Right atrium auricular region (tissue), 2 donors: ENCODE measurements around the gene SLX9. TPM values are rescaled to one million over a fixed set of nuclear protein-coding genes. Genes with fewer than 3 reads are reported as not detected.

Experiments used
- DNase-seq: peaks from one replicate; pipeline ENCODE4 v3.0.0-alpha.2; 2019; ENCODE audit warnings: low spot score
- H3K27ac ChIP-seq, 2 donors: fragments of 200-600 bp; sonication (generic); 1 replicate in 1 of 2; 2 replicates in 1 of 2; pipeline ENCODE4 v1.5.1; 2016 to 2019
- H3K27me3 ChIP-seq, 2 donors: fragments of 200-600 bp; sonication (generic); one replicate each; pipeline versions ENCODE4 v1.5.1 to v1.6.0; 2017 to 2019
- H3K36me3 ChIP-seq: fragments of 200-600 bp; sonication (generic); one replicate; pipeline ENCODE4 v1.5.1; 2016
- H3K4me1 ChIP-seq, 2 donors: fragments of 200-600 bp; sonication (generic); one replicate each; pipeline versions ENCODE4 v1.5.1 to v1.6.0; 2017 to 2019
- H3K4me3 ChIP-seq, 2 donors: fragments of 200-600 bp; sonication (generic); 1 replicate in 1 of 2; 2 replicates in 1 of 2; pipeline ENCODE4 v1.5.1; 2017 to 2019; ENCODE audit warnings: mild to moderate bottlenecking in 1 of 2, moderate library complexity in 1 of 2
- H3K9me3 ChIP-seq, 2 donors: fragments of 200-600 bp; sonication (generic); one replicate each; pipeline ENCODE4 v1.5.1; 2019
- CTCF ChIP-seq, 2 donors: fragments of 200-600 bp; sonication (generic); IDR thresholded peaks; one replicate each; pipeline ENCODE4 v1.5.1; 2019; ENCODE audit warnings: antibody characterized with exemption in 2 of 2
- total RNA-seq, 2 donors: library from RNA; depleted of rRNA; stranded (reverse); fragments of >200 nt; gene quantifications; one replicate each; pipeline ENCODE4 v1.1.0, GENCODE V29; 2016

The SLX9 gene
- total RNA-seq, 2 donors from 2014 or later = 15.9 to 18.8 TPM

GRCh38 chr21:45009616-45010015 is 69.8 kb downstream of the SLX9 start:
- no peak for DNase-seq
- no peak overlapping the region for H3K27ac ChIP-seq
- no peaks in the 10 kb centered on the region for H3K36me3 ChIP-seq
- H3K9me3 ChIP-seq = peaks cover 0 to 7% of the 10 kb centered on the region in 2 donors
- TF ChIP-seq CTCF (IDR thresholded peaks at IDR 0.05) = no peak
- H3K27me3 ChIP-seq = no peaks in the 10 kb centered on the region
- H3K4me3 ChIP-seq = no peak overlapping the region
- H3K4me1 ChIP-seq = peaks cover 0 to 18% of the 10 kb centered on the region in 2 donors

GRCh38 chr21:45010096-45010495 is 70.3 kb downstream of the SLX9 start:
- H3K4me1 ChIP-seq = peaks cover 0 to 18% of the 10 kb centered on the region in 2 donors
- DNase-seq = no peak
- no peak for TF ChIP-seq CTCF (IDR thresholded peaks at IDR 0.05)
- H3K9me3 ChIP-seq = peaks cover 0 to 7% of the 10 kb centered on the region in 2 donors
- H3K27ac ChIP-seq = no peak overlapping the region
- H3K4me3 ChIP-seq = no peak overlapping the region
- no peaks in the 10 kb centered on the region for H3K27me3 ChIP-seq
- H3K36me3 ChIP-seq = no peaks in the 10 kb centered on the region

GRCh38 chr21:45010860-45011259 is 71.0 kb downstream of the SLX9 start:
- TF ChIP-seq CTCF (IDR thresholded peaks at IDR 0.05) = no peak
- no peak for DNase-seq
- peaks cover 0 to 3% of the 10 kb centered on the region in 2 donors for H3K9me3 ChIP-seq
- H3K27ac ChIP-seq = no peak overlapping the region
- H3K36me3 ChIP-seq = no peaks in the 10 kb centered on the region
- H3K4me3 ChIP-seq = no peak overlapping the region
- H3K27me3 ChIP-seq = no peaks in the 10 kb centered on the region
- H3K4me1 ChIP-seq = peaks cover 0 to 18% of the 10 kb centered on the region in 2 donors

- Histone ChIP-seq H3K9me3 (no peaks in the 10 kb centered on the region), H3K27me3 (no peaks in the 10 kb centered on the region), H3K4me3 (no peak overlapping the region), H3K27ac (no peak overlapping the region), H3K4me1 (peaks cover 0 to 18% of the 10 kb centered on the region in 2 donors), H3K36me3 (no peaks in the 10 kb centered on the region)
- DNase-seq = no peak
- no peak for TF ChIP-seq CTCF (IDR thresholded peaks at IDR 0.05)
These were observed 71.6 kb downstream of the SLX9 start for GRCh38 chr21:45011426-45011825.

- peaks cover 0 to 18% of the 10 kb centered on the region in 2 donors for H3K4me1 ChIP-seq
- no peak overlapping the region for H3K4me3 ChIP-seq
- H3K27me3 ChIP-seq = no peaks in the 10 kb centered on the region
- no peak for DNase-seq
- TF ChIP-seq CTCF (IDR thresholded peaks at IDR 0.05) = peak in 1 of 2 donors; percentile 10
- H3K27ac ChIP-seq = peak overlapping the region in 1 of 2 donors; percentile 6
- no peaks in the 10 kb centered on the region for H3K9me3 ChIP-seq
- H3K36me3 ChIP-seq = no peaks in the 10 kb centered on the region
These were observed 72.3 kb downstream of the SLX9 start for GRCh38 chr21:45011911-45012661.
